ENCODE results near the gene SSBP2.
A peak's percentile ranks its signal among the peaks of the same experiment; 100 is the strongest.
"Not testable (repeated sequence)": the region's sequence is repeated elsewhere in the genome, so short reads cannot be mapped to it uniquely, and the experiment has no call there.

SSBP2 gene

GRCh38 chr5:81748556-81748955 lies 2.3 kb downstream of the SSBP2 start:
- CTCF ChIA-PET, result interaction anchor here (0.8 to 1.0 kb wide), 3 partner anchors 90 to 417 kb away, joined by 3 to 5 read pairs (median 4); no protein-coding TSS in a partner anchor
- Mint-ChIP-seq H3K4me3 (peak overlapping the region; percentile 95), H3K4me1 (peaks cover 36% of the 10 kb centered on the region), H3K36me3 (peaks cover 6% of the 10 kb centered on the region), H3K27me3 (peaks cover 24% of the 10 kb centered on the region), H3K27ac (no peak overlapping the region), H3K9me3 (no peaks in the 10 kb centered on the region)
- DNase-seq, result no peak

- H3K36me3 Mint-ChIP-seq, result peaks cover 11% of the 10 kb centered on the region
- no peaks in the 10 kb centered on the region for H3K9me3 Mint-ChIP-seq
- CTCF ChIA-PET, result no interaction called here
- H3K27me3 Mint-ChIP-seq, result peaks cover 18% of the 10 kb centered on the region
- H3K27ac Mint-ChIP-seq, result no peak overlapping the region
- H3K4me3 Mint-ChIP-seq, result no peak overlapping the region
- DNase-seq, result no peak
- H3K4me1 Mint-ChIP-seq, result peaks cover 29% of the 10 kb centered on the region
Measured at GRCh38 chr5:81747030-81747429, 3.9 kb downstream of the SSBP2 start.

GRCh38 chr5:81740758-81741157 lies 10.1 kb downstream of the SSBP2 start:
- Mint-ChIP-seq H3K36me3 (peaks cover 12% of the 10 kb centered on the region), H3K9me3 (no peaks in the 10 kb centered on the region), H3K27me3 (no peaks in the 10 kb centered on the region), H3K4me3 (no peak overlapping the region), H3K27ac (no peak overlapping the region), H3K4me1 (peaks cover 8% of the 10 kb centered on the region)
- no peak for DNase-seq
- CTCF ChIA-PET, result no interaction called here

GRCh38 chr5:81739291-81739690 lies 11.6 kb downstream of the SSBP2 start:
- Mint-ChIP-seq H3K27ac (no peak overlapping the region), H3K4me3 (no peak overlapping the region), H3K4me1 (peaks cover 8% of the 10 kb centered on the region), H3K36me3 (peaks cover 15% of the 10 kb centered on the region), H3K9me3 (no peaks in the 10 kb centered on the region), H3K27me3 (no peaks in the 10 kb centered on the region)
- no peak for DNase-seq
- CTCF ChIA-PET, result no interaction called here

GRCh38 chr5:81729276-81729675 lies 21.6 kb downstream of the SSBP2 start:
- Mint-ChIP-seq H3K36me3 (peaks cover 2% of the 10 kb centered on the region), H3K9me3 (no peaks in the 10 kb centered on the region), H3K4me3 (no peak overlapping the region), H3K27ac (no peak overlapping the region), H3K4me1 (no peaks in the 10 kb centered on the region), H3K27me3 (no peaks in the 10 kb centered on the region)
- CTCF ChIA-PET, result no interaction called here
- DNase-seq, result no peak

GRCh38 chr5:81728301-81728700 lies 22.6 kb downstream of the SSBP2 start:
- H3K27ac Mint-ChIP-seq, result no peak overlapping the region
- no peaks in the 10 kb centered on the region for H3K36me3 Mint-ChIP-seq
- H3K4me3 Mint-ChIP-seq, result no peak overlapping the region
- no peaks in the 10 kb centered on the region for H3K4me1 Mint-ChIP-seq
- H3K9me3 Mint-ChIP-seq, result no peaks in the 10 kb centered on the region
- H3K27me3 Mint-ChIP-seq, result no peaks in the 10 kb centered on the region
- no peak for DNase-seq
- CTCF ChIA-PET, result no interaction called here

- Mint-ChIP-seq H3K4me1 (peaks cover 5% of the 10 kb centered on the region), H3K4me3 (no peak overlapping the region), H3K9me3 (no peaks in the 10 kb centered on the region), H3K27me3 (no peaks in the 10 kb centered on the region), H3K27ac (no peak overlapping the region), H3K36me3 (no peaks in the 10 kb centered on the region)
- CTCF ChIA-PET, result interaction anchor here (1.0 kb wide), 1 partner anchor 18 kb away, joined by 3 read pairs; no protein-coding TSS in a partner anchor
- DNase-seq, result no peak
Measured at GRCh38 chr5:81726297-81726696, 24.6 kb downstream of the SSBP2 start.

GRCh38 chr5:81724571-81724970 lies 26.3 kb downstream of the SSBP2 start:
- no peaks in the 10 kb centered on the region for H3K9me3 Mint-ChIP-seq
- no peak overlapping the region for H3K4me3 Mint-ChIP-seq
- peaks cover 15% of the 10 kb centered on the region for H3K4me1 Mint-ChIP-seq
- H3K27ac Mint-ChIP-seq, result no peak overlapping the region
- DNase-seq, result no peak
- CTCF ChIA-PET, result no interaction called here
- H3K36me3 Mint-ChIP-seq, result no peaks in the 10 kb centered on the region
- H3K27me3 Mint-ChIP-seq, result no peaks in the 10 kb centered on the region

GRCh38 chr5:81724108-81724507 lies 26.8 kb downstream of the SSBP2 start:
- CTCF ChIA-PET, result no interaction called here
- H3K4me3 Mint-ChIP-seq, result no peak overlapping the region

GRCh38 chr5:81721049-81721448 lies 29.8 kb downstream of the SSBP2 start:
- peaks cover 22% of the 10 kb centered on the region for H3K4me1 Mint-ChIP-seq
- no peaks in the 10 kb centered on the region for H3K36me3 Mint-ChIP-seq
- no peak overlapping the region for H3K27ac Mint-ChIP-seq
- DNase-seq, result no peak
- CTCF ChIA-PET, result no interaction called here
- H3K9me3 Mint-ChIP-seq, result no peaks in the 10 kb centered on the region
- no peak overlapping the region for H3K4me3 Mint-ChIP-seq
- H3K27me3 Mint-ChIP-seq, result no peaks in the 10 kb centered on the region

More at GRCh38 chr5:81724108-81724507, 26.8 kb downstream of the SSBP2 start:
- Mint-ChIP-seq H3K9me3 (no peaks in the 10 kb centered on the region), H3K27ac (no peak overlapping the region), H3K27me3 (no peaks in the 10 kb centered on the region), H3K4me1 (peaks cover 15% of the 10 kb centered on the region), H3K36me3 (no peaks in the 10 kb centered on the region)
- DNase-seq, result no peak

- H3K4me3 Mint-ChIP-seq, result no peak overlapping the region
- no peak overlapping the region for H3K27ac Mint-ChIP-seq
- H3K36me3 Mint-ChIP-seq, result peaks cover 5% of the 10 kb centered on the region
- no peak for DNase-seq
- CTCF ChIA-PET, result no interaction called here
- no peaks in the 10 kb centered on the region for H3K9me3 Mint-ChIP-seq
- no peaks in the 10 kb centered on the region for H3K27me3 Mint-ChIP-seq
- H3K4me1 Mint-ChIP-seq, result peaks cover 22% of the 10 kb centered on the region
Measured at GRCh38 chr5:81719743-81720345, 31.1 kb downstream of the SSBP2 start.

- peaks cover 11% of the 10 kb centered on the region for H3K36me3 Mint-ChIP-seq
- H3K4me3 Mint-ChIP-seq, result no peak overlapping the region
- H3K4me1 Mint-ChIP-seq, result peaks cover 22% of the 10 kb centered on the region
- H3K27me3 Mint-ChIP-seq, result no peaks in the 10 kb centered on the region
- H3K9me3 Mint-ChIP-seq, result no peaks in the 10 kb centered on the region
- DNase-seq, result no peak
- H3K27ac Mint-ChIP-seq, result no peak overlapping the region
- CTCF ChIA-PET, result interaction anchor here (1.0 kb wide), 1 partner anchor 19 kb away, joined by 3 read pairs; no protein-coding TSS in a partner anchor
Measured at GRCh38 chr5:81718300-81718699, 32.6 kb downstream of the SSBP2 start.

- H3K4me1 Mint-ChIP-seq, result peaks cover 22% of the 10 kb centered on the region
- no peak overlapping the region for H3K4me3 Mint-ChIP-seq
- no peak overlapping the region for H3K27ac Mint-ChIP-seq
- H3K36me3 Mint-ChIP-seq, result peaks cover 11% of the 10 kb centered on the region
- no peak for DNase-seq
- no peaks in the 10 kb centered on the region for H3K9me3 Mint-ChIP-seq
- no peaks in the 10 kb centered on the region for H3K27me3 Mint-ChIP-seq
- CTCF ChIA-PET, result interaction anchor here (1.0 kb wide), 1 partner anchor 18 kb away, joined by 3 read pairs; no protein-coding TSS in a partner anchor
Measured at GRCh38 chr5:81717860-81718259, 33.0 kb downstream of the SSBP2 start.

GRCh38 chr5:81717226-81717625 lies 33.7 kb downstream of the SSBP2 start:
- no peaks in the 10 kb centered on the region for H3K9me3 Mint-ChIP-seq
- H3K4me3 Mint-ChIP-seq, result no peak overlapping the region
- H3K27ac Mint-ChIP-seq, result no peak overlapping the region
- peaks cover 11% of the 10 kb centered on the region for H3K36me3 Mint-ChIP-seq
- DNase-seq, result no peak
- H3K4me1 Mint-ChIP-seq, result peaks cover 22% of the 10 kb centered on the region
- CTCF ChIA-PET, result no interaction called here
- H3K27me3 Mint-ChIP-seq, result no peaks in the 10 kb centered on the region

GRCh38 chr5:81714076-81714475 lies 36.8 kb downstream of the SSBP2 start:
- H3K27me3 Mint-ChIP-seq, CTCF ChIA-PET, H3K27ac Mint-ChIP-seq, DNase-seq, H3K9me3 Mint-ChIP-seq, H3K4me1 Mint-ChIP-seq, H3K4me3 Mint-ChIP-seq: not testable (repeated sequence)
- H3K36me3 Mint-ChIP-seq, result peaks cover 11% of the 10 kb centered on the region
